ENCODE data around the gene KCTD1. TPM values are rescaled to one million over a fixed set of nuclear protein-coding genes. Genes with fewer than 3 reads are reported as not detected.

The KCTD1 gene
- total RNA-seq, 6 experiments from 2014 or later: 14.7 to 18.5 (median 17.7) TPM

DNA sequence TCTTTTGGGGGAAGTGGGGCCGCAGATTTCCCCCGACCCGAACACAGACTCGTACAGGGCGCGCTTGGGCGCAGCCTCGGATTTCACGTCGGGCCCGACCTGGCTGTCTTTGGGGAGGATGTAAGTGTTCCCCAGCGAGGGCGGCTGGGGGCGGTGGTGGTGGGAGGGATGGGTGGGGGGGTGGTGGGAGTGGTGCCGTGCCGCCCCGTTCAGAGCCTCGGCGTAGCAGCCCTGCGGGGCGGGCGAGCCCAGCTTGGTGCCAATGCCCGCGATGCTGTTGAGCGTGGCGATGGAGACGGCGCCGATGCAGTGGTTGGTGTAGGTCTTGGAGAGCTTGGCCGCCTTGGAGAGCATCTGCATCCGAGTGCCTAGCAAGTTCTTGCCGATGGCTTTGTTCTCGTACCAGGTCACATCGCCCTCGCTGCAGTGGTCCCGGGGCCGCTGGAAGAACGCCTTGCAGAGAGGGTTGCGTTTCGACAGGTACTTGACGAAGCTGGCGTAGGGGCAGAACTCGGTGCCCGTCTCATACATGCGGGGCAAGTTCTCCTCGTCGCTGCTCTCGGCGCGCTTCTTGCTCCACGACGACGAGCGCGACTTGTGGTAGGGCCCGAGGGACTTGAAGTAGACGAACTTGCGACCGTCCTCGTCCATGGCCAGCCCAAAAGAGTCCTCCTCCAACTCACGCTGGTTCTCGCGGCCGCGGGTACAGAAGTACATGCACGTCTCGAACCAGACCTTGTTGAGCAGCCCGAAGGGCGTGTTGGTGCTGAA lies 1.3 kb downstream of the KCTD1 start:
- no peak for DNase-seq
- Mint-ChIP-seq H3K4me1 (ENCODE audit: low read depth) (peaks cover 48% of the 10 kb centered on the region), H3K36me3 (ENCODE audit: low read depth) (peaks cover 9% of the 10 kb centered on the region; the same call in 1 of the 2 replicates), H3K4me3 (peak overlapping the region; percentile 87), H3K27me3 (ENCODE audit: insufficient read depth) (peaks cover 7% of the 10 kb centered on the region), H3K27ac (no peak overlapping the region), H3K9me3 (no peaks in the 10 kb centered on the region)
- TF ChIP-seq, protein P1, sequence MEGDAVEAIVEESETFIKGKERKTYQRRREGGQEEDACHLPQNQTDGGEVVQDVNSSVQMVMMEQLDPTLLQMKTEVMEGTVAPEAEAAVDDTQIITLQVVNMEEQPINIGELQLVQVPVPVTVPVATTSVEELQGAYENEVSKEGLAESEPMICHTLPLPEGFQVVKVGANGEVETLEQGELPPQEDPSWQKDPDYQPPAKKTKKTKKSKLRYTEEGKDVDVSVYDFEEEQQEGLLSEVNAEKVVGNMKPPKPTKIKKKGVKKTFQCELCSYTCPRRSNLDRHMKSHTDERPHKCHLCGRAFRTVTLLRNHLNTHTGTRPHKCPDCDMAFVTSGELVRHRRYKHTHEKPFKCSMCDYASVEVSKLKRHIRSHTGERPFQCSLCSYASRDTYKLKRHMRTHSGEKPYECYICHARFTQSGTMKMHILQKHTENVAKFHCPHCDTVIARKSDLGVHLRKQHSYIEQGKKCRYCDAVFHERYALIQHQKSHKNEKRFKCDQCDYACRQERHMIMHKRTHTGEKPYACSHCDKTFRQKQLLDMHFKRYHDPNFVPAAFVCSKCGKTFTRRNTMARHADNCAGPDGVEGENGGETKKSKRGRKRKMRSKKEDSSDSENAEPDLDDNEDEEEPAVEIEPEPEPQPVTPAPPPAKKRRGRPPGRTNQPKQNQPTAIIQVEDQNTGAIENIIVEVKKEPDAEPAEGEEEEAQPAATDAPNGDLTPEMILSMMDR (IDR thresholded peaks at IDR 0.05): no peak

- Mint-ChIP-seq H3K4me1 (ENCODE audit: low read depth) (peaks cover 53% of the 10 kb centered on the region), H3K27me3 (ENCODE audit: insufficient read depth) (peaks cover 2% of the 10 kb centered on the region; the same call in 1 of the 2 replicates), H3K9me3 (no peaks in the 10 kb centered on the region), H3K4me3 (peak overlapping the region; percentile 70), H3K27ac (no peak overlapping the region), H3K36me3 (ENCODE audit: low read depth) (peaks cover 13% of the 10 kb centered on the region; the same call in 1 of the 2 replicates)
- no peak for DNase-seq
- TF ChIP-seq, protein P1 (IDR thresholded peaks at IDR 0.05): no peak
Measured at GRCh38 chr18:26546170-26546874, 2.0 kb downstream of the KCTD1 start.

DNA sequence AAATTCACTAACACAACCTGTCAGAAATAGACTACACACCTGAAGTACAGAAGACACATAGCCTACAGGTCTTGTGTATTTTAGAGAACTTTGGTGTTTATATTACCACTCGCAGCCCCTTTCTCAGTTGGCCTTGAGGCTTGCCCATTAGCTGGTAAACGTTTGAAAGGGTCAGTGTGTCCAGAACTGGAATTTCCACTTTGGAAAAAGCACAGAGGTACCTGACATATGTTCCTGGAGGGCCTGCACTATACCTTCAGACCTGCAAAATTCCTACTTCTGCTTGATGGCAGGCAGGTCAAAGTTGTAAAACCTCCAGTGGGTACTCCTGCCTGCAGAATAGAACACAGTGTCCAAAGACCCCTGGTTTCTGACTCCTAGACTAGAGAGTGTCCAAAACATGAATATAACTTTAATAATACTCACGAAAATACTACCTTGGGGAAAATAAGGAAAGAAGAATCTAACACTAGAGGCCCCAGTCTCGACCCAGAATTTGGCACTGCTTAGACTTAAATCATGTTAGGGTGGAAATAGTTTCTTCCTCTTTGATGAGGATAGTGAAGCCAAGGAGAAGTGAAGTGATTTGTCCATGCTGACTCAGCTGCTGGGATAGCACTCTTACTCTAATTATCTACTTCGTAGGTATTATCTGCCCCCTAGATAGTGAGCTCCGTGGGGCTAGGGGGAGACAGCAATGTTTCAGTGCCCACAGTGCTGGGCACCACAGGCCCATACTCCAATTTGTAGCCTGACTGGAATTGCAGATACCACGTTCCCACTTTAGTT lies 2.8 kb downstream of the KCTD1 start:
- H3K27me3 Mint-ChIP-seq (ENCODE audit: insufficient read depth): no peaks in the 10 kb centered on the region; the same call in 1 of the 2 replicates
- no peak overlapping the region for H3K27ac Mint-ChIP-seq

DNA sequence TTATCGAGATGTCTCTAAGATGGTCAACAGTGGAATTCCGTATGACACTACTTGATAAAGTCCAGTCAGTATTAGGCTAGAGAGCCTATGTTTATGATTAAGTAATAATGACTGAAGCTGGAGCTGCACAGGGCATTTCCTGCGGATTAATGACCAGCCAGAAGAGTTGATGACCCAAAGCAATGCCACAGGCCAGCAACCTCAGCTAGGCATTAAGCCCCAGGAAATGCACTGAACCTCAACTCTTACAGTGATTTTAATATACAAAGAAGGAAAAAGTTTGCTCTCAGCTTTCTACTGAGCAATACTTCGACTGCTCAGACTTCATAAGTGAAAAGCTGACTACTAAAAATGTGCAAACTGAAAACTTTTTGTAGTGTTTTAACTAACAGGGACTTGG lies 3.9 kb downstream of the KCTD1 start:
- Mint-ChIP-seq H3K27me3 (ENCODE audit: insufficient read depth) (no peaks in the 10 kb centered on the region; the same call in 1 of the 2 replicates), H3K36me3 (ENCODE audit: low read depth) (peaks cover 14% of the 10 kb centered on the region; the same call in 1 of the 2 replicates), H3K4me3 (peak overlapping the region; percentile 57), H3K27ac (no peak overlapping the region), H3K9me3 (no peaks in the 10 kb centered on the region), H3K4me1 (ENCODE audit: low read depth) (peaks cover 66% of the 10 kb centered on the region)
- DNase-seq: no peak
- TF ChIP-seq, protein P1 (IDR thresholded peaks at IDR 0.05): no peak

More for the DNA sequence above, 2.8 kb downstream of the KCTD1 start:
- Mint-ChIP-seq H3K9me3 (no peaks in the 10 kb centered on the region), H3K4me3 (peak overlapping the region; percentile 70), H3K4me1 (ENCODE audit: low read depth) (peaks cover 61% of the 10 kb centered on the region), H3K36me3 (ENCODE audit: low read depth) (peaks cover 14% of the 10 kb centered on the region; the same call in 1 of the 2 replicates)
- DNase-seq: no peak
- TF ChIP-seq, protein P1 (IDR thresholded peaks at IDR 0.05): no peak

DNA sequence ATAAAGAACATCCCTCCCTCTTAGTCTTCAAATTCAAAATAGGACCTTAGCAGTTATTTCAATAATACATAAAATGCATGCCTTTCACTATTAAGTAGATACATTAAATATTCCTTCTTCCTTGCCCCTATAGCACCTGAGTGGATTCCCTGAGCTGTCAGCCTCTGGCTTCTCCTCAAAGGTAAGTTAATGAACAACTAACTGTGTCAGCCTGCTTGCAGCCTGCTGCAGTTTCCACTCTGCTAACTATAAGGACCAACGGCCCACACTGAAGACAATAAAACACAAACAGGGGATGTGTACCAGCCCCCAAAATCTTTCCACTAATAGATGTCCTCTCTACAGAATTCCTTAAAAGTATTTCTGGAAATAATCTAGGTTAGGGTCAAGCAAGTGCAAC lies 5.0 kb downstream of the KCTD1 start:
- Mint-ChIP-seq H3K4me1 (ENCODE audit: low read depth) (peaks cover 72% of the 10 kb centered on the region), H3K9me3 (no peaks in the 10 kb centered on the region), H3K27ac (no peak overlapping the region), H3K36me3 (ENCODE audit: low read depth) (peaks cover 14% of the 10 kb centered on the region; the same call in 1 of the 2 replicates), H3K27me3 (ENCODE audit: insufficient read depth) (no peaks in the 10 kb centered on the region; the same call in 1 of the 2 replicates), H3K4me3 (no peak overlapping the region)
- DNase-seq: no peak
- TF ChIP-seq, protein P1 (IDR thresholded peaks at IDR 0.05): no peak
